Omental fat pad (tissue), 4 donors: ENCODE measurements around the gene SPRED2. TPM values are rescaled to one million over a fixed set of nuclear protein-coding genes. Genes with fewer than 3 reads are reported as not detected.

Experiments
- ATAC-seq: fragments of 150-250 bp; one replicate; pipeline ENCODE4 v1.9.1; 2016; ENCODE audit warnings: mild to moderate bottlenecking, moderate library complexity; ENCODE audit not compliant: low FRiP score
- DNase-seq: peaks from one replicate; pipeline ENCODE4 v3.0.0-alpha.2; 2019; ENCODE audit warnings: low spot score
- total RNA-seq, 4 donors: library from RNA; depleted of rRNA; stranded (reverse); fragments of >200 nt; gene quantifications; one replicate each; pipeline ENCODE4 v1.1.0, GENCODE V29; 2016
- TF ChIP-seq, protein P1 (sequence below), 3 donors: fragments of 450-650 bp; IDR thresholded peaks; one replicate each; pipeline ENCODE4 v1.5.1; 2016 to 2017; ENCODE audit warnings: antibody characterized with exemption in 3 of 3, mild to moderate bottlenecking in 3 of 3, moderate library complexity in 2 of 3

Gene SPRED2
- total RNA-seq, 4 donors from 2014 or later: 22.9 to 45.4 (median 26.6) TPM

DNA sequence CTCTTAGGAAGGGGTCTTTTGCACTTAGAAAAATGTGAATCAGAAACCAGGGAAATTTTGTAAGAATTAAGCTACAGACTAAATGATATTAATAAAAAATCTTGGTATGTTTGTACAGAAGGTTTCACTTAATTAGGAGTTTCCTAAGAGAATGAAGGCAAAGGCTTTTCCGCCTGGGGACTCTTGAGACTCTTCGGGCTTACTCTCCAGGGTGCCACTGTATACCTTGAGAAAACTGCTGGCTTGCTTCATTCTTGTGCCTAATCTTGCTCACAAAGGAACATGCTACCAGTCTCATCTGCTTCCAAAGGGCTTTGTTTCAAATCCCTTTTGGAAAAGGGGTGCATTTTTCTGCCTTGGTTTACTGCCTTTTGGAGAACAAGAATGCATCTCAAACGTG is 155.3 kb downstream of the SPRED2 start:
- ATAC-seq (no peak), DNase-seq (no peak)
- TF ChIP-seq, protein P1, sequence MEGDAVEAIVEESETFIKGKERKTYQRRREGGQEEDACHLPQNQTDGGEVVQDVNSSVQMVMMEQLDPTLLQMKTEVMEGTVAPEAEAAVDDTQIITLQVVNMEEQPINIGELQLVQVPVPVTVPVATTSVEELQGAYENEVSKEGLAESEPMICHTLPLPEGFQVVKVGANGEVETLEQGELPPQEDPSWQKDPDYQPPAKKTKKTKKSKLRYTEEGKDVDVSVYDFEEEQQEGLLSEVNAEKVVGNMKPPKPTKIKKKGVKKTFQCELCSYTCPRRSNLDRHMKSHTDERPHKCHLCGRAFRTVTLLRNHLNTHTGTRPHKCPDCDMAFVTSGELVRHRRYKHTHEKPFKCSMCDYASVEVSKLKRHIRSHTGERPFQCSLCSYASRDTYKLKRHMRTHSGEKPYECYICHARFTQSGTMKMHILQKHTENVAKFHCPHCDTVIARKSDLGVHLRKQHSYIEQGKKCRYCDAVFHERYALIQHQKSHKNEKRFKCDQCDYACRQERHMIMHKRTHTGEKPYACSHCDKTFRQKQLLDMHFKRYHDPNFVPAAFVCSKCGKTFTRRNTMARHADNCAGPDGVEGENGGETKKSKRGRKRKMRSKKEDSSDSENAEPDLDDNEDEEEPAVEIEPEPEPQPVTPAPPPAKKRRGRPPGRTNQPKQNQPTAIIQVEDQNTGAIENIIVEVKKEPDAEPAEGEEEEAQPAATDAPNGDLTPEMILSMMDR (IDR thresholded peaks at IDR 0.05): no peak

DNA sequence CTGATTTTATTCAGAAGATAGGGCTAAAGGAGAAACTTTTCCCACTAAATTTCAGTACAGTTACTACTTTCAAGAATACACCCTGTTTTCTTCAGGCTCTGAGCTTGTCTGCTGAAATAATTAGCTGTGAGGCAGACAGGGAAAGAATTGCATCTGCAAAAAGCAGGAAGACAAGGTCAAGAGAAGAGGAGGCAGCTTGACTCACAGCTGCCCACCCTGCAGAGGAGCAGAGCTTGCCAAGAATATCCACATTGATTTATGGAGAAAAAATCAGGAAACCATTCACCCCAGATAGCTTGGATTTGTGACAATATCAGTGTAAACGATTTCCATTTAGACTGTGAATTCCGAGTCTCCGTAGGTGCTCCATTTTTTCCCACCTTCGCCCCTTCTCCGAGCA is 155.8 kb downstream of the SPRED2 start:
- TF ChIP-seq, protein P1 (IDR thresholded peaks at IDR 0.05): no peak
- ATAC-seq (no peak), DNase-seq (no peak)

DNA sequence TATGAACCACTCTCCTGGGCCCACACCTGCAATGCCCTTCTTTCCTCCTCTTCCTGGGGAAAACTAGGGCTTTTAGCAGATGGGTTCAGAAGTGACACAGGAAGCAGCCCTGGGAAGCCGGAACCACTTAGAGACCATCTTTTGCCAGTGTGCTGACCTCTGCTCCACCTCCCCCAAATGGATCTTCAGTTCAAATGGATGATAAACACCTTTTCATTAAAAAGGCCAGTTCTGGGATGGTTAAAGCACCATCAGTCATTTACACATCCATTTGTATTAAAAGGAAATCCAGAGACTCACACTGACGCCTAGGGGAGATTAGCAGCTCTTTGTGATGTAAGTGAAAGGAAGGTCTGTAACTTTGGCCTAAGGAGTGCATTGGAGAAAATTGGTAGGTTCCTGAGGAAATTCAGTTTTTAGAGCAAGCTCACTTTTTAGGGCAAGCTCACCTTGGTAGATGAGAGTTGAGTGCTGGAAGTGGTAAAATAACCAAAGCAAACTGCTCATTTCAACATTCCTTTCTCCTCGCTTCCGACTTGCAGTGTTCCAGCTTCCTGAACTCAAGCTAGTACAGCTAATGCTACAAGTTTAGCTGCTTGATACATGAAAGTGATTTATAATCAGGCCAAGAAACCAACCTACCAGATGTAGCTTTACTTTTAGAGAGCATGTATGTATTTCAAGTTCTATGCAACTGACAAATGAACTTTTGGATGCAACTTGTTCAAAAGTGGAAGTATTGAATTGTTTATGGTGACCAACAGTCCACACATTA is 157.1 kb downstream of the SPRED2 start:
- DNase-seq (no peak), ATAC-seq (no peak)

DNA sequence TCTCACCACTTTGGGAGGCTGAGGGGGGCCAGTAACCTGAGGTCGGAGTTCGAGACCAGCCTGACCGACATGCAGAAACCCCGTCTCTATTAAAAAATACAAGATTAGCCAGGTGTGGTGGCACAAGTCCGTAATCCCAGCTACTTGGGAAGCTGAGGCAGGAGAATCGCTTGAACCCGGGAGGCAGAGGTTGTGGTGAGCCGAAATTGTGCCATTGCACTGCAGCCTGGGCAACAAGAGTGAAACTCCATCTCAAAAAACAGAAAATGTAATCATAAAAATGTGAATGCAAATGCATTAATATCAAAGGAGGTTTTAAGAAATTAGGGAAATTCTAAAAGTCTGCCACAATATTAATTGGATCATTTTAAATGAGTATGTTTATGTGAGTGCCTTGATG is 159.1 kb downstream of the SPRED2 start:
- ATAC-seq (no peak), DNase-seq (no peak)
- TF ChIP-seq, protein P1 (IDR thresholded peaks at IDR 0.05): no peak

More for the DNA sequence above, 157.1 kb downstream of the SPRED2 start:
- TF ChIP-seq, protein P1 (IDR thresholded peaks at IDR 0.05): no peak

DNA sequence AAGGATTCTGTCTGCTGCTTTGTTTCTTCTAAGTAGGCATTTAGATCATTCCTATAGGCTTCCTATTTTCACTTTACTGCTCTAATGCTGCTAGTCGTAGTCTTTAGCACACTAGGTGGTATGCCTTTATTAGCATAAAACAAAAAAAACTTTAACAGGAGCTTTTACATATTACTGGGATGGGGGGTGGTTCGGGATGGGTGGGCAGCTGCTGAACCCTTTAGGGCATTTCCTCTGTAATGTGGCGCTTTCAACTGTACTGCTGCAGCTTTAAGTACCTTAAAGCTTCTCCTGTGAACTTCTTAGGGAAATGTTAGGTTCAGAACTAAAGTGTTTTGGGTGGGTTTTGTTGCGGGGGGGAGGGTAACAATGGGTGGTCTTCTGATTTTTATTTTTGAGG is 163.4 kb downstream of the SPRED2 start:
- ATAC-seq (no peak), DNase-seq (no peak)
- TF ChIP-seq, protein P1 (IDR thresholded peaks at IDR 0.05): no peak

DNA sequence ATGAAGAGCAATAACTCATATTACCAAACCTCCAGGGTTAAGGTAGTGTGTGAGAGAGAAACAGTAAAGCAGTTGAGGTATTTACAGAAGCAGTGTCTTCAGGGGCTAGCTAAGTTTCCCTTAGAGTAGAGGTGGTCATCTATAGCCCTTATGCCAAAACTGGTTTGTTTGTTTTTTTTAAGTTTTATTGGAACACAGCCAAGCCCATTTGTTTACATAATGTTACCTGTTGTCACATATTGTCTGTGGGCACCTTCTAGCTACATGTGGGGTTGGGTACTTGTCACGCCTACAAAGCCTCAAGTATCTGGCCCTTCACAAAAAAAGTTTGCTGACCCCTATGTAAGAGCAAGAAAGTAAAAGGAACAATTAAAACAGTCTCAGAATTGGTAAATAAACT is 165.4 kb downstream of the SPRED2 start:
- ATAC-seq (no peak), DNase-seq (no peak)
- TF ChIP-seq, protein P1 (IDR thresholded peaks at IDR 0.05): no peak

DNA sequence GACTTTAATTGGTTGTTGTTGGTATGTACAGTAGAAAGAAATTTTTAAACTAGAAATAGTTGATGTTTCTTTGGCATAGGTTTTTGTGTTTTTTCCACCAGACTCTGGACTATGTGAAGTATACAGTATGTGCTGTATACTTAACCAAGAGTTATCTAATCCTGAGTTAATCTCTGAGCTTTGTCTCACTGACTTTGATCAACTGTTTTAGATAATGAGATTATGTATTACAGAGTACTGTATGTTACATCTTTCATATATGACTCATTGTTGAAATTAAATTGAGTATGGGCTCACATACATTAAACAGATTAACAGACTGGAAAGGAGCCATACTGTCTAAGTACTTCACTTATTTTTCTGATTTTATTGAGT is 166.7 kb downstream of the SPRED2 start:
- TF ChIP-seq, protein P1 (IDR thresholded peaks at IDR 0.05): no peak
- no peak for DNase-seq
- ATAC-seq: no peak
